OCI-LY3 (cell line): ENCODE measurements around the gene DNAJC1.

Experiments
- H2AFZ ChIP-seq: fragments of 200-600, 300-600 bp; shearing (Covaris generic); 2 replicates; pipeline ENCODE4 v1.6.0; 2014; ENCODE audit warnings: antibody characterized with exemption, low read depth, low read length
- H3K27ac ChIP-seq: fragments of 200-600, 300-600 bp; sonication (generic); 2 replicates; pipeline ENCODE4 v1.5.1; 2014; ENCODE audit warnings: mild to moderate bottlenecking, low read length, moderate library complexity, mixed read lengths
- H3K27me3 ChIP-seq: fragments of 200-600, 300-600 bp; sonication (generic); 2 replicates; pipeline ENCODE4 v1.6.1; 2014; ENCODE audit warnings: low read depth, low read length, mixed read lengths
- H3K36me3 ChIP-seq: fragments of 200-600, 300-600 bp; sonication (generic); replicated peaks from 2 replicates; pipeline ENCODE3; 2014; ENCODE audit warnings: low read depth, low read length, mixed read lengths
- H3K4me1 ChIP-seq: fragments of 300-600, 200-600 bp; sonication (generic); 2 replicates; pipeline ENCODE4 v1.6.1; 2014; ENCODE audit warnings: low read length, mixed read lengths
- H3K4me2 ChIP-seq: fragments of 200-600, 300-600 bp; sonication (generic); 2 replicates; pipeline ENCODE4 v1.6.1; 2014; ENCODE audit warnings: low read length, mixed read lengths
- H3K4me3 ChIP-seq: fragments of 300-600, 200-600 bp; sonication (generic); 2 replicates; pipeline ENCODE4 v1.5.1; 2014; ENCODE audit warnings: antibody characterized with exemption, mild to moderate bottlenecking, low read length, moderate library complexity
- H3K79me2 ChIP-seq: fragments of 300-600, 200-600 bp; shearing (Covaris generic); 2 replicates; pipeline ENCODE4 v1.6.1; 2014; ENCODE audit warnings: mild to moderate bottlenecking, low read length, mixed read lengths
- H3K9ac ChIP-seq: fragments of 300-600, 200-600 bp; shearing (Covaris generic); 2 replicates; pipeline ENCODE4 v1.6.0; 2014; ENCODE audit warnings: mild to moderate bottlenecking, low read length, moderate library complexity
- H3K9me3 ChIP-seq: fragments of 200-600, 300-600 bp; shearing (Covaris generic); 2 replicates; pipeline ENCODE4 v1.6.1; 2014; ENCODE audit warnings: low read length, mixed read lengths; ENCODE audit not compliant: insufficient read depth
- H4K20me1 ChIP-seq: fragments of 200-600, 300-600 bp; sonication (generic); 2 replicates; pipeline ENCODE4 v1.6.1; 2016; ENCODE audit warnings: low read length, mixed read lengths; ENCODE audit not compliant: insufficient read depth
- EZH2phosphoT487 ChIP-seq: fragments of 200-600 bp; shearing (Covaris generic); IDR thresholded peaks from 2 replicates; pipeline ENCODE4 v1.6.1; 2018; ENCODE audit warnings: antibody characterized with exemption, mixed run types, low read depth
- TF ChIP-seq, protein P1 (sequence below): fragments of 200-600, 300-600 bp; sonication (generic); IDR thresholded peaks from 2 replicates; pipeline ENCODE4 v1.5.1; 2014; ENCODE audit warnings: antibody characterized with exemption, low read length, low read depth

The DNAJC1 gene

DNA sequence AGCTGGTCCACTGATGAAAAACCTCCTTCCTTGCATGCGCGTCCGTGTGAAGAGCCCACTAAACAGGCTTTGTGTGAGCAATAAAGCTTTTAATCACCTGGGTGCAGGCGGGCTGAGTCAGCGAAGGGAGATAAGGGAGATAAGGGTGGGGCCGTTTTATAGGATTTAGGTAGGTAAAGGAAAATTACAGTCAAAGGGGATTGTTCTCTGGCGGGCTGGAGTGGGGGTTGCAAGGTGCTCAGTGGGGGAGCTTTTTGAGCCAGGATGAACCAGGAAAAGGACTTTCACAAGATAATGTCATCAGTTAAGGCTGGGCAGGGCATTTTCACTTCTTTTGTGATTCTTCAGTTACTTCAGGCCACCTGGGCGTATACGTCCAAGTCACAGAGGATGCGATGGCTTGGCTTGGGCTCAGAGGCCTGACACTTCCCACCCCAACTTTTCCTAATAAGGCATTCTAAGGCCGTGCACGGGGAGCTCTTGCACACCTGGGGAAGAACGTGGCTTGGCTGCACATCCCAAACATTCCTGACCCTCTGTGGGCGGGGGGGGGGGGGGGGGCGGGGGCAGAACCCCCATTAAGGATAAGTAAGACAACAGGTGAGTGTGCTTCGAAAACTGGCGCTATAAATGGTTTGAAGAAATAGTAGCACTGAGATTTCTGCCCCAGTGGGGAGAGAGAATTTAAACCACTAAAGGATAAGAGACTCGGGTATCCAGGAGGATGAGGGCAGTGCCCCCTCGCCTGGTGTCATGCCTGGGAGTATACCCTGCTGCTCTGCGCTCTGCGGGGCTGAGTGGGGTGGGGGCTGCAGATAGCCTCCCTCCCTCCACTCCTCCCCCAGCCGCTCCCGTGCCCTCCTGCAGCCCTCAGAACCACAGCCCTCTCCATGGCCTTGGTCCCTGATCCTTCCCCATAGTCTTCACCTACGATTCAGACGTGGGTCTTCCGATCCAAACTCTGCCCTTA is 251.9 kb downstream of the DNAJC1 start:
- Histone ChIP-seq H2AFZ (no peak overlapping the region), H3K36me3 (no peaks in the 10 kb centered on the region), H3K4me3 (no peak overlapping the region), H3K9ac (no peak overlapping the region), H3K4me2 (no peak overlapping the region), H3K27ac (no peak overlapping the region), H3K9me3 (no peaks in the 10 kb centered on the region), H3K27me3 (no peaks in the 10 kb centered on the region), H3K4me1 (no peaks in the 10 kb centered on the region), H4K20me1 (no peaks in the 10 kb centered on the region), H3K79me2 (no peaks in the 10 kb centered on the region)
- TF ChIP-seq, protein P1, sequence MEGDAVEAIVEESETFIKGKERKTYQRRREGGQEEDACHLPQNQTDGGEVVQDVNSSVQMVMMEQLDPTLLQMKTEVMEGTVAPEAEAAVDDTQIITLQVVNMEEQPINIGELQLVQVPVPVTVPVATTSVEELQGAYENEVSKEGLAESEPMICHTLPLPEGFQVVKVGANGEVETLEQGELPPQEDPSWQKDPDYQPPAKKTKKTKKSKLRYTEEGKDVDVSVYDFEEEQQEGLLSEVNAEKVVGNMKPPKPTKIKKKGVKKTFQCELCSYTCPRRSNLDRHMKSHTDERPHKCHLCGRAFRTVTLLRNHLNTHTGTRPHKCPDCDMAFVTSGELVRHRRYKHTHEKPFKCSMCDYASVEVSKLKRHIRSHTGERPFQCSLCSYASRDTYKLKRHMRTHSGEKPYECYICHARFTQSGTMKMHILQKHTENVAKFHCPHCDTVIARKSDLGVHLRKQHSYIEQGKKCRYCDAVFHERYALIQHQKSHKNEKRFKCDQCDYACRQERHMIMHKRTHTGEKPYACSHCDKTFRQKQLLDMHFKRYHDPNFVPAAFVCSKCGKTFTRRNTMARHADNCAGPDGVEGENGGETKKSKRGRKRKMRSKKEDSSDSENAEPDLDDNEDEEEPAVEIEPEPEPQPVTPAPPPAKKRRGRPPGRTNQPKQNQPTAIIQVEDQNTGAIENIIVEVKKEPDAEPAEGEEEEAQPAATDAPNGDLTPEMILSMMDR = no peak
- no peak for TF ChIP-seq EZH2phosphoT487

DNA sequence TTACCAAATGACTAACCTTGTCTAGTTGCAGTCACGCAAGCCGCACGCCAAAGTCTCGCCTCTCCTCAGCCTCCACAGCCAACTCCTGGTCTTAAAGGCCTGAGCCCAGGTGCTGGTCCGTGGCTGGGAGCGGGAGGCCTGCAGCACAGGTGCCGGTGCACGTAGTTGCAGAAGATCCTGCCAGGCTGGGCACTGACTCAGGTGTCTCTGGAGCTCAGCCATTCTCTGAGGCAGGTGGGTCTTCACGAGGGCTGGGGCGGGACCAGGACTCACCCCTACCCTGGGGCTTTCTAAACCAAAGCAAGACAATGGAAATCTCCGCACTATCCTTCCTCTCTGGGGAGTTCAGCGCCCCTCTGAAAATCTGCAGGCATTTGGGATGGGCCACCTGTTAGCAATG is 253.1 kb downstream of the DNAJC1 start:
- Histone ChIP-seq H3K36me3 (no peaks in the 10 kb centered on the region), H3K79me2 (no peaks in the 10 kb centered on the region), H3K9me3 (no peaks in the 10 kb centered on the region), H3K9ac (no peak overlapping the region), H2AFZ (no peak overlapping the region), H3K4me2 (no peak overlapping the region), H3K27ac (no peak overlapping the region), H4K20me1 (no peaks in the 10 kb centered on the region), H3K4me1 (no peaks in the 10 kb centered on the region), H3K27me3 (no peaks in the 10 kb centered on the region), H3K4me3 (no peak overlapping the region)
- TF ChIP-seq, protein P1 = no peak
- no peak for TF ChIP-seq EZH2phosphoT487

DNA sequence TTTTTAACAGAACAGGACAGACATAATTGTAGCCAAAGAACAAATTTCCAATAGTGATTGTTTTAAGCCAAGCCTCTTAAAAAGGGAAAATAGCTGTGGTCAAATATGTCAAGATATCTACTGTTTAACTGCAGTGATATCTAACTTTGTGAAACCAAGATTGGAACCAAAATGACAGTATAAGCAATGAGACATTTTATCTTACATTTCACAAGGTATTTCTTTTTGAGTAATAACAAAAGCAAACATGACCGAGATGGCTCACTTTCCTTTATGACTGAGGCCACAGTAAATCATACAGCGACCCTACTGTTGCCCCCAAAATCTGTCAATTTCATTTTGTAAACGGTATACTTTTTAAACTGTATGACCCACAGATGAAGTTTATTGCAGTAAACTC is 253.7 kb downstream of the DNAJC1 start:
- Histone ChIP-seq H3K27ac (no peak overlapping the region), H3K9ac (no peak overlapping the region), H3K9me3 (no peaks in the 10 kb centered on the region), H3K79me2 (no peaks in the 10 kb centered on the region), H3K4me1 (no peaks in the 10 kb centered on the region), H4K20me1 (no peaks in the 10 kb centered on the region), H3K36me3 (no peaks in the 10 kb centered on the region), H2AFZ (no peak overlapping the region), H3K27me3 (no peaks in the 10 kb centered on the region), H3K4me2 (no peak overlapping the region), H3K4me3 (no peak overlapping the region)
- TF ChIP-seq EZH2phosphoT487 = no peak
- TF ChIP-seq, protein P1 = no peak

DNA sequence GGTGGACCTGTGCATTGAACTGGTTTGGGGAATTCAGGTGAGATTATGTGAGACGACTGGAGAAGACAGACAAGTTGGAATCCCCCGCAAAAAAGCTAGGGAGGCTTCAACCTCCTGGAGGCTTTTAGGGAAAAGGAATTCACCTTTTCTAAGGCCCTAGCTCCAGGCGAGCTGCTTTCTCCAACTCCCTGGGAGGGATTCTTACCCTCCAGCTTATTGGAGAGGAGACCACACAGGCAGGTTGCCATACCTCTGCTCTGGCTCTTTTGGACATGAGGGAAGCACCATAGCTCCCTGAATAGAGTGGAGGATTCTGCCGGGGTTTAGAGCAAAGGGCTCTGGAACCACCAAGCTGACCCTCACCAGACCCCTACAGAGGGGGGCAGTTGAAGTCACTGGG is 255.7 kb downstream of the DNAJC1 start:
- Histone ChIP-seq H3K4me2 (no peak overlapping the region), H3K4me3 (no peak overlapping the region), H3K27me3 (no peaks in the 10 kb centered on the region), H4K20me1 (no peaks in the 10 kb centered on the region), H3K9ac (no peak overlapping the region), H3K4me1 (no peaks in the 10 kb centered on the region), H3K79me2 (no peaks in the 10 kb centered on the region), H2AFZ (no peak overlapping the region), H3K36me3 (peaks cover 2% of the 10 kb centered on the region), H3K27ac (no peak overlapping the region), H3K9me3 (no peaks in the 10 kb centered on the region)
- TF ChIP-seq, protein P1 = no peak
- no peak for TF ChIP-seq EZH2phosphoT487
